Neural progenitor cell (in vitro differentiated cells): ENCODE data around the gene DCX.

Source experiments
- CTCF ChIP-seq: fragments of 200-600 bp; sonication (generic); IDR thresholded peaks from 2 replicates; pipeline ENCODE4 v1.5.1; 2017; ENCODE audit warnings: antibody characterized with exemption, mild to moderate bottlenecking
- EZH2phosphoT487 ChIP-seq: fragments of 200-600 bp; sonication (generic); IDR thresholded peaks from 2 replicates; pipeline ENCODE4 v1.6.1; 2017; ENCODE audit warnings: antibody characterized with exemption

- peak; percentile 30 for TF ChIP-seq CTCF
- TF ChIP-seq EZH2phosphoT487 = no peak
Observed at GRCh38 chrX:111264385-111264784, 147.6 kb downstream of the DCX start.
